Measurements from ENCODE around the gene DAP3.
A peak's percentile ranks its signal among the peaks of the same experiment; 100 is the strongest.
"Not testable (repeated sequence)": the region's sequence is repeated elsewhere in the genome, so short reads cannot be mapped to it uniquely, and the experiment has no call there.

Gene DAP3

GRCh38 chr1:155717041-155717440 lies 28.1 kb downstream of the DAP3 start:
- peak overlapping the region; percentile 9; the same call in 1 of the 2 replicates for H3K9ac ChIP-seq (ENCODE audit: low read length)
- 0 out of 2 replicates have a peak overlapping the region, but pooled peaks have one; percentile 1 for H2AFZ ChIP-seq (ENCODE audit: low read length)
- TF ChIP-seq, protein P1, sequence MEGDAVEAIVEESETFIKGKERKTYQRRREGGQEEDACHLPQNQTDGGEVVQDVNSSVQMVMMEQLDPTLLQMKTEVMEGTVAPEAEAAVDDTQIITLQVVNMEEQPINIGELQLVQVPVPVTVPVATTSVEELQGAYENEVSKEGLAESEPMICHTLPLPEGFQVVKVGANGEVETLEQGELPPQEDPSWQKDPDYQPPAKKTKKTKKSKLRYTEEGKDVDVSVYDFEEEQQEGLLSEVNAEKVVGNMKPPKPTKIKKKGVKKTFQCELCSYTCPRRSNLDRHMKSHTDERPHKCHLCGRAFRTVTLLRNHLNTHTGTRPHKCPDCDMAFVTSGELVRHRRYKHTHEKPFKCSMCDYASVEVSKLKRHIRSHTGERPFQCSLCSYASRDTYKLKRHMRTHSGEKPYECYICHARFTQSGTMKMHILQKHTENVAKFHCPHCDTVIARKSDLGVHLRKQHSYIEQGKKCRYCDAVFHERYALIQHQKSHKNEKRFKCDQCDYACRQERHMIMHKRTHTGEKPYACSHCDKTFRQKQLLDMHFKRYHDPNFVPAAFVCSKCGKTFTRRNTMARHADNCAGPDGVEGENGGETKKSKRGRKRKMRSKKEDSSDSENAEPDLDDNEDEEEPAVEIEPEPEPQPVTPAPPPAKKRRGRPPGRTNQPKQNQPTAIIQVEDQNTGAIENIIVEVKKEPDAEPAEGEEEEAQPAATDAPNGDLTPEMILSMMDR (IDR thresholded peaks at IDR 0.05; ENCODE audit: low read length), result no peak
- TF ChIP-seq EZH2phosphoT487 (IDR thresholded peaks at IDR 0.05; ENCODE audit: low read length) (no peak), EZH2 (optimal IDR thresholded peaks at IDR 0.05; ENCODE audit: low read depth, low read length) (no peak)
- peaks cover 28% of the 10 kb centered on the region for H3F3A ChIP-seq (ENCODE audit: insufficient read depth, low read length)
- no peaks in the 10 kb centered on the region for H3K9me2 ChIP-seq (replicated peaks; ENCODE audit: insufficient read depth, low read length)
- peaks cover 16% of the 10 kb centered on the region for H3K4me1 ChIP-seq (ENCODE audit: low read length)
- peak overlapping the region; percentile 36 for H3K4me3 ChIP-seq (ENCODE audit: low read length)
- DNase-seq, result peak; percentile 96
- peaks cover 90% of the 10 kb centered on the region for H3K79me2 ChIP-seq (ENCODE audit: low read length)
- 0 out of 2 replicates have a peak, but pooled peaks cover 12% of the 10 kb centered on the region for H3K36me3 ChIP-seq (replicated peaks; ENCODE audit: insufficient read depth, low read length)
- H4K20me1 ChIP-seq (ENCODE audit: insufficient read depth, low read length), result 0 out of 2 replicates have a peak, but pooled peaks cover 7% of the 10 kb centered on the region
- peak overlapping the region; percentile 61; the same call in 1 of the 2 replicates for H3K27ac ChIP-seq (ENCODE audit: low read length)
- H3K27me3 ChIP-seq (replicated peaks; ENCODE audit: insufficient read depth, low read length), result no peaks in the 10 kb centered on the region
- no peaks in the 10 kb centered on the region for H3K9me3 ChIP-seq (replicated peaks; ENCODE audit: insufficient read depth, low read length)
- H3K4me2 ChIP-seq (ENCODE audit: low read depth, low read length), result peak overlapping the region; percentile 67

DNA sequence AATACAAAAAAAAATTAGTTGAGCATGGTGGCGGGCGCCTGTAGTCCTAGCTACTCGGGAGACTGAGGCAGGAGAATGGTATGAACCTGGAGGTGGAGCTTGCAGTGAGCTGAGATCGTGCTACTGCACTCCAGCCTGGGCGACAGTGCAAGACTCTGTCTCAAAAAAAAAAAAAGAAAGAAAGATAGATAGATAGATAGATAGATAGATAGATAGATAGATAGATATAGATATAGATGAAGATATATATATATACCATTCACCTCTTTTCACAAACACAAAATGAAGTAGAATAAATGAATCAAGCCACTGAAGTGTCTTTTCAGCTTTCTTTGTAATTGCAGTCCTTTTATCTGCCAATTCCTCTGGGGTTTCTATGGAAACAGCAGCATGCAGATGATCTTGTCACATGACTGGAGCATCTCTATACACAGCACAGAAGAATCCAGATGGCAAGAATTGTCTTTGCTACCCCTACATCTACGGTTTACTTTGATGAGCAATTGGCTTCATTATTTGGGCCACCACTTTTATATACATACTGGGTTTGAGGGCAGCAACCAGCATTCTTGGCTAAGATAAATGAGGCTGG lies 29.7 kb downstream of the DAP3 start:
- not testable (repeated sequence) for H3K9me2 ChIP-seq (replicated peaks; ENCODE audit: insufficient read depth, low read length); H3K4me2 ChIP-seq (ENCODE audit: low read depth, low read length); H3K27ac ChIP-seq (ENCODE audit: low read length); H3K27me3 ChIP-seq (replicated peaks; ENCODE audit: insufficient read depth, low read length); H2AFZ ChIP-seq (ENCODE audit: low read length); H4K20me1 ChIP-seq (ENCODE audit: insufficient read depth, low read length); H3K36me3 ChIP-seq (replicated peaks; ENCODE audit: insufficient read depth, low read length); H3K4me3 ChIP-seq (ENCODE audit: low read length); DNase-seq; H3K9ac ChIP-seq (ENCODE audit: low read length); H3K9me3 ChIP-seq (replicated peaks; ENCODE audit: insufficient read depth, low read length)
- peaks cover 31% of the 10 kb centered on the region for H3F3A ChIP-seq (ENCODE audit: insufficient read depth, low read length)
- peaks cover 16% of the 10 kb centered on the region for H3K4me1 ChIP-seq (ENCODE audit: low read length)
- peaks cover 91% of the 10 kb centered on the region for H3K79me2 ChIP-seq (ENCODE audit: low read length)

- no peak overlapping the region for H3K4me2 ChIP-seq (ENCODE audit: low read depth, low read length)
- H3K9me3 ChIP-seq (replicated peaks; ENCODE audit: insufficient read depth, low read length), result no peaks in the 10 kb centered on the region
- H3K4me1 ChIP-seq (ENCODE audit: low read length), result peaks cover 16% of the 10 kb centered on the region
- peaks cover 28% of the 10 kb centered on the region for H3F3A ChIP-seq (ENCODE audit: insufficient read depth, low read length)
- TF ChIP-seq, protein P1 (IDR thresholded peaks at IDR 0.05; ENCODE audit: low read length), result no peak
- TF ChIP-seq EZH2phosphoT487 (IDR thresholded peaks at IDR 0.05; ENCODE audit: low read length) (no peak), EZH2 (optimal IDR thresholded peaks at IDR 0.05; ENCODE audit: low read depth, low read length) (no peak)
- H3K79me2 ChIP-seq (ENCODE audit: low read length), result peaks cover 85% of the 10 kb centered on the region
- H3K4me3 ChIP-seq (ENCODE audit: low read length), result no peak overlapping the region
- H3K36me3 ChIP-seq (replicated peaks; ENCODE audit: insufficient read depth, low read length), result peaks cover 3% of the 10 kb centered on the region; the same call in 1 of the 2 replicates
- no peaks in the 10 kb centered on the region for H3K9me2 ChIP-seq (replicated peaks; ENCODE audit: insufficient read depth, low read length)
- no peaks in the 10 kb centered on the region for H3K27me3 ChIP-seq (replicated peaks; ENCODE audit: insufficient read depth, low read length)
- no peak for DNase-seq
- H2AFZ ChIP-seq (ENCODE audit: low read length), result no peak overlapping the region
- no peak overlapping the region for H3K9ac ChIP-seq (ENCODE audit: low read length)
- H4K20me1 ChIP-seq (ENCODE audit: insufficient read depth, low read length), result 0 out of 2 replicates have a peak, but pooled peaks cover 7% of the 10 kb centered on the region
- H3K27ac ChIP-seq (ENCODE audit: low read length), result no peak overlapping the region
Observed at GRCh38 chr1:155719703-155720102, 30.8 kb downstream of the DAP3 start.

GRCh38 chr1:155725142-155725541 lies 36.3 kb downstream of the DAP3 start:
- no peaks in the 10 kb centered on the region for H3K27me3 ChIP-seq (replicated peaks; ENCODE audit: insufficient read depth, low read length)
- no peaks in the 10 kb centered on the region for H3K9me3 ChIP-seq (replicated peaks; ENCODE audit: insufficient read depth, low read length)
- H2AFZ ChIP-seq (ENCODE audit: low read length), result no peak overlapping the region
- peaks cover 7% of the 10 kb centered on the region; the same call in 1 of the 2 replicates for H3K36me3 ChIP-seq (replicated peaks; ENCODE audit: insufficient read depth, low read length)
- peaks cover 3% of the 10 kb centered on the region; the same call in 1 of the 2 replicates for H3F3A ChIP-seq (ENCODE audit: insufficient read depth, low read length)
- H3K9ac ChIP-seq (ENCODE audit: low read length), result no peak overlapping the region
- H4K20me1 ChIP-seq (ENCODE audit: insufficient read depth, low read length), result 0 out of 2 replicates have a peak, but pooled peaks cover 2% of the 10 kb centered on the region
- DNase-seq, result no peak
- H3K27ac ChIP-seq (ENCODE audit: low read length), result no peak overlapping the region
- no peaks in the 10 kb centered on the region for H3K4me1 ChIP-seq (ENCODE audit: low read length)
- H3K79me2 ChIP-seq (ENCODE audit: low read length), result peaks cover 46% of the 10 kb centered on the region
- no peak overlapping the region for H3K4me3 ChIP-seq (ENCODE audit: low read length)
- H3K4me2 ChIP-seq (ENCODE audit: low read depth, low read length), result no peak overlapping the region
- no peak for TF ChIP-seq EZH2 (optimal IDR thresholded peaks at IDR 0.05; ENCODE audit: low read depth, low read length)
- TF ChIP-seq, protein P1 (IDR thresholded peaks at IDR 0.05; ENCODE audit: low read length), result no peak
- no peak for TF ChIP-seq EZH2phosphoT487 (IDR thresholded peaks at IDR 0.05; ENCODE audit: low read length)
- no peaks in the 10 kb centered on the region for H3K9me2 ChIP-seq (replicated peaks; ENCODE audit: insufficient read depth, low read length)

Data from MM.1S (cell line).